SK-N-SH treated with all-trans-retinoic acid at 6 μM for 48 hours (cell line): ENCODE measurements around the gene BARX2.

Experiments used
- ZFP30 ChIP-seq: fragments of 450-650 bp; formaldehyde crosslinking; IDR thresholded peaks from 2 replicates; pipeline ENCODE4 v1.5.0; 2022; ENCODE audit warnings: mild to moderate bottlenecking, moderate library complexity
- ZNF8 ChIP-seq: fragments of 450-650 bp; formaldehyde crosslinking; IDR thresholded peaks from 2 replicates; pipeline ENCODE4 v1.5.0; 2020; ENCODE audit warnings: mild to moderate bottlenecking, moderate library complexity
- TF ChIP-seq, protein P1 (sequence below): fragments of 250-450 bp; sonication (Bioruptor Pico); IDR thresholded peaks from 2 replicates; pipeline ENCODE4 v1.8.0; 2020; ENCODE audit warnings: mild to moderate bottlenecking, moderate library complexity, borderline replicate concordance
- TF ChIP-seq, protein P2 (sequence below): fragments of 250-450 bp; sonication (Bioruptor Pico); IDR thresholded peaks from 2 replicates; pipeline ENCODE4 v1.5.1; 2020; ENCODE audit warnings: low read depth, mild to moderate bottlenecking, moderate library complexity

DNA sequence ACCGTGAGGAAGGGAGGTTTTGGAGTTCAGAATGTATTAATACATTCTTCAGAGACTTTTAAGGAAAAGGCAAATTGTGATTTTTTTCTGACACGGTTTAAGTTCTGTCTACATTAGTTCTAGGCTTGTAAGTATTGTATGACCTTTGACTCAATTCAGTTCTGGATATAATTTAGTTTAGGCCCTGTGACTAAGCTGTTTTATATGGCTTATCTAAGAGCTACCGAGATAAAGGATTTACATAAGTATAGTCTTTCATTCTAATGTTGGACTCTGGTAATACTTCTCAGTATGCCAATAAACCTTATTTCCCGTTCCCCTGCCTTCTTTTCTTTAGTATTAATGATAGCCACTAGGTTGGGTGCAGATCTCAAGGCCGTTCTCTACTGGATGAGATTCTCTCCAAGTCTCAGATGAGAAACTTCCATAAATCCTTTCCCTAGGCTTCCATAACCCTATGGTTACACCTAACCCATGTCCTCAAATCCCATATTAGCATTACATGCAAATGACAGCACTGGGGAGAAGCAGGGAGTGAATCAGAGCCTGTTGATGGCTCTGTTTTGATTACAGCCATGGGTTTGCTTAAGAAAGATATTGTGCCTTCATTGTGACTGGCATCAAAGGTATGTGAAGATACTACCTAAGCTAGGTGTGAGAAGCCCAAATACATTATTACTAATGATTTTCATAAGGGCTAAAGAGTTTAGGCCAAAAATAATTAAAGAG is 38.7 kb downstream of the BARX2 start:
- TF ChIP-seq, protein P1, sequence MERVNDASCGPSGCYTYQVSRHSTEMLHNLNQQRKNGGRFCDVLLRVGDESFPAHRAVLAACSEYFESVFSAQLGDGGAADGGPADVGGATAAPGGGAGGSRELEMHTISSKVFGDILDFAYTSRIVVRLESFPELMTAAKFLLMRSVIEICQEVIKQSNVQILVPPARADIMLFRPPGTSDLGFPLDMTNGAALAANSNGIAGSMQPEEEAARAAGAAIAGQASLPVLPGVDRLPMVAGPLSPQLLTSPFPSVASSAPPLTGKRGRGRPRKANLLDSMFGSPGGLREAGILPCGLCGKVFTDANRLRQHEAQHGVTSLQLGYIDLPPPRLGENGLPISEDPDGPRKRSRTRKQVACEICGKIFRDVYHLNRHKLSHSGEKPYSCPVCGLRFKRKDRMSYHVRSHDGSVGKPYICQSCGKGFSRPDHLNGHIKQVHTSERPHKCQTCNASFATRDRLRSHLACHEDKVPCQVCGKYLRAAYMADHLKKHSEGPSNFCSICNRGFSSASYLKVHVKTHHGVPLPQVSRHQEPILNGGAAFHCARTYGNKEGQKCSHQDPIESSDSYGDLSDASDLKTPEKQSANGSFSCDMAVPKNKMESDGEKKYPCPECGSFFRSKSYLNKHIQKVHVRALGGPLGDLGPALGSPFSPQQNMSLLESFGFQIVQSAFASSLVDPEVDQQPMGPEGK (CRISPR knock-in tag), result no peak
- TF ChIP-seq, protein P2, sequence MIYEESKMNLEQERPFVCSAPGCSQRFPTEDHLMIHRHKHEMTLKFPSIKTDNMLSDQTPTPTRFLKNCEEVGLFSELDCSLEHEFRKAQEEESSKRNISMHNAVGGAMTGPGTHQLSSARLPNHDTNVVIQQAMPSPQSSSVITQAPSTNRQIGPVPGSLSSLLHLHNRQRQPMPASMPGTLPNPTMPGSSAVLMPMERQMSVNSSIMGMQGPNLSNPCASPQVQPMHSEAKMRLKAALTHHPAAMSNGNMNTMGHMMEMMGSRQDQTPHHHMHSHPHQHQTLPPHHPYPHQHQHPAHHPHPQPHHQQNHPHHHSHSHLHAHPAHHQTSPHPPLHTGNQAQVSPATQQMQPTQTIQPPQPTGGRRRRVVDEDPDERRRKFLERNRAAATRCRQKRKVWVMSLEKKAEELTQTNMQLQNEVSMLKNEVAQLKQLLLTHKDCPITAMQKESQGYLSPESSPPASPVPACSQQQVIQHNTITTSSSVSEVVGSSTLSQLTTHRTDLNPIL (CRISPR knock-in tag), result no peak
- TF ChIP-seq ZNF8 (CRISPR knock-in tag) (no peak), ZFP30 (CRISPR knock-in tag) (no peak)
